ENCODE measurements around the gene TAS2R41.

- TF ChIP-seq CTCF (IDR thresholded peaks at IDR 0.05) = no peak
- TF ChIP-seq POLR2A (IDR thresholded peaks at IDR 0.05) = no peak
These were observed 16.9 kb downstream of the TAS2R41 start for GRCh38 chr7:143494622-143495021.
